ENCODE data around the gene BBX. TPM values are rescaled to one million over a fixed set of nuclear protein-coding genes. Genes with fewer than 3 reads are reported as not detected.

The BBX gene
- total and polyA plus RNA-seq, 12 donors = 4.6 to 49.8 (median 38.0) TPM

DNA sequence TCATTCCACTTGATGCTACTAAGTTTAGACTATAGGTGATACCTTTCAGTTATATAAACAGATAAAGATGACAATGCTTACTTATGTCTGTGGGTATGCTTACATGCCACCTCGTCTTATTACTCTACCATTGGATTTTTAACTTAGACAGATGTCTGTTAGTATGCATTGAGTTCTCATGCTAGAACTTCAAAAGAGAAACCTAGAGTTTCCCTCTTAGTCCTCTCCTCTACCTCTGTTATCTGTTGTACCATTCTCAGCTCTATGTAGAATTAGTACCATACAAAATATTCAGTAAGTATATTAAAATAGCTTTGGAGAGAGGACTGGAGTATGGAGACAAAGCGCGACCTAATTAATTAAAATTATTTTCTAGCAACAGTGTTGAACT is 111.3 kb downstream of the BBX start:
- Histone ChIP-seq H3K4me1 (peaks cover 0 to 42% (median 11%) of the 10 kb centered on the region in 9 donors), H3K4me3 (no peak overlapping the region), H3K27ac (no peak overlapping the region), H3K36me3 (no peaks in the 10 kb centered on the region), H3K9me3 (no peaks in the 10 kb centered on the region), H3K27me3 (no peaks in the 10 kb centered on the region)
- intact Hi-C loops (cut with DNase I) = no loop called here
- 88 to 93% methylated on average over 3 of the region's 3 CpGs for WGBS, 2 donors
- no peak for ATAC-seq
- TF ChIP-seq, protein P1, sequence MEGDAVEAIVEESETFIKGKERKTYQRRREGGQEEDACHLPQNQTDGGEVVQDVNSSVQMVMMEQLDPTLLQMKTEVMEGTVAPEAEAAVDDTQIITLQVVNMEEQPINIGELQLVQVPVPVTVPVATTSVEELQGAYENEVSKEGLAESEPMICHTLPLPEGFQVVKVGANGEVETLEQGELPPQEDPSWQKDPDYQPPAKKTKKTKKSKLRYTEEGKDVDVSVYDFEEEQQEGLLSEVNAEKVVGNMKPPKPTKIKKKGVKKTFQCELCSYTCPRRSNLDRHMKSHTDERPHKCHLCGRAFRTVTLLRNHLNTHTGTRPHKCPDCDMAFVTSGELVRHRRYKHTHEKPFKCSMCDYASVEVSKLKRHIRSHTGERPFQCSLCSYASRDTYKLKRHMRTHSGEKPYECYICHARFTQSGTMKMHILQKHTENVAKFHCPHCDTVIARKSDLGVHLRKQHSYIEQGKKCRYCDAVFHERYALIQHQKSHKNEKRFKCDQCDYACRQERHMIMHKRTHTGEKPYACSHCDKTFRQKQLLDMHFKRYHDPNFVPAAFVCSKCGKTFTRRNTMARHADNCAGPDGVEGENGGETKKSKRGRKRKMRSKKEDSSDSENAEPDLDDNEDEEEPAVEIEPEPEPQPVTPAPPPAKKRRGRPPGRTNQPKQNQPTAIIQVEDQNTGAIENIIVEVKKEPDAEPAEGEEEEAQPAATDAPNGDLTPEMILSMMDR (IDR thresholded peaks at IDR 0.05) = no peak
- DNase-seq = no peak

DNA sequence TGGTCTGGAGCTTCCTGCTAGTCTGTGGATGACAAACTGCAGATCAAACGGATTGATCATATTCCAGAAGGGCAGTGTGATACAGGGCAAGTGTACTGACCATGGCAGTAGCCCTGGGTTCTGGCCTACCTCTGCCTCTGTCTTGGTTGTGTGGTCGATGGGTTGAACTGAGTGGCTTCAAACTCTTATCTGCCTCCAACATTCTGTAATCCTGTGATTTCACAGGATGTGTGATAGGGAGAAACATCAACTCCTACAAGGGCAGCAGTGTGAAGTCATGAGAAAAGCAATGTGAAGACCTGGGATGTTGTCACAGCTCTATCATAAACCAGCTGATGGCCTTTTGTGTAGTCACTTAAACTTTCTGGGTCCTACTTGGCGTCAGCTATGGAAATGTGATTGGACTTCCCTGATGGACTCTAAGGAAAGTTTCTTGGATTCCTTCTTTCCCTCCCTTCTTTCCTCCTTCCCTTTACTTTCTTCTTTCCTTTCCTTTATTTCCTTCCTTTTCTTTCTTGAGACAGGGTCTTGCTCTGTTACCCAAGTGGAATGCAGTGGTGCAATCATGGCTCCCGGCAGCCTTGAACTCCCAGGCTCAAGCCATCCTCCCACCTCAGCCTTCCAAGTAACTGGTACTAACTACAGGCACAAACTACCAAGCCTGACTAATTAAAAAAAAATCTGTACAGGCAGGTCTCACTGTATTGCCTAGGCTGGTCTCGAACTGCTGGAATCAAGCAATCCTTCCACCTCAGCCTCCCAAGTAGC is 114.8 kb downstream of the BBX start:
- H3K4me3 ChIP-seq = no peak overlapping the region
- intact Hi-C loops (cut with DNase I) = no loop called here
- peaks cover 0 to 28% (median 13%) of the 10 kb centered on the region in 9 donors for H3K4me1 ChIP-seq
- H3K36me3 ChIP-seq = no peaks in the 10 kb centered on the region
- ATAC-seq (no peak), DNase-seq (no peak)
- H3K9me3 ChIP-seq = no peaks in the 10 kb centered on the region
- H3K27ac ChIP-seq = no peak overlapping the region
- WGBS, 2 donors = 80 to 84% methylated on average over 5 of the region's 5 CpGs
- TF ChIP-seq, protein P1 (IDR thresholded peaks at IDR 0.05) = no peak
- H3K27me3 ChIP-seq = no peaks in the 10 kb centered on the region

DNA sequence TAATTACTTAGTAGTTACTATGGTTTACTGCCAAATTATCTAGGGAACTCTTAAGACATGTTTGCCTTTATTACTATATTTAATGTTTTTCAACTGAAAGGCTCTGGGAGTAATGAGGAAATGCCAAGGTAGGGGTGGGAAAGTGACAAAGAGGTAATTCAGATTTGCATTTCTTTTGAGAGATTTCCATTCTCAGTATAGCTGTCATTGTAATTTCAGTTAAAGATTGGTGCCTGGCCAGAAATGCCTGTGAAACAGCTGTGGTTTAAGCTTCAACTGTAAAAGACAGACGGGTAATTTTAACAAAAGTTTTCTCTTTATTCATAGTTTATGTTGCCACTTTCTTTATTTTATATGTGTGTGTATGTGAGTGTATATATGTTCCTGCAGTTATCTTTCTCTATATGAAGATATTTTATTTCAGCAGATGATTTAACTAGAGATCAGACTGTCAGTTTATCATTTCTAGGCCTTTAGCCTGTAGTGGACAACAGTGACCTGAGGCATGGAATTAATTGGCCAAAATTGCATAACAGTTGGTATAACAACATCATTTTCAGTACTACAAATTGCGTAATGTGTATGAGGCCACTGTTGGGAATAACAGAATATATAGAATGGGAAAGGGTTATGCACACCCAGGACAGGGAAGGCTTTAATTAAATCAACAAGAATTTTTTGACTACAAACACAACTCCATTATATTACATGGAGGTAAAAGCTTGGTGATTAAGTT is 119.0 kb downstream of the BBX start:
- Histone ChIP-seq H3K4me3 (no peak overlapping the region), H3K36me3 (peaks cover 0 to 12% (median 0%) of the 10 kb centered on the region in 9 donors), H3K27me3 (no peaks in the 10 kb centered on the region), H3K27ac (no peak overlapping the region), H3K4me1 (peaks cover 0 to 14% (median 6%) of the 10 kb centered on the region in 9 donors), H3K9me3 (no peaks in the 10 kb centered on the region)
- 59 to 74% methylated on average over 2 of the region's 2 CpGs for WGBS, 2 donors
- ATAC-seq (no peak), DNase-seq (no peak)
- TF ChIP-seq, protein P1 (IDR thresholded peaks at IDR 0.05) = no peak
- intact Hi-C loops (cut with DNase I) = no loop called here

DNA sequence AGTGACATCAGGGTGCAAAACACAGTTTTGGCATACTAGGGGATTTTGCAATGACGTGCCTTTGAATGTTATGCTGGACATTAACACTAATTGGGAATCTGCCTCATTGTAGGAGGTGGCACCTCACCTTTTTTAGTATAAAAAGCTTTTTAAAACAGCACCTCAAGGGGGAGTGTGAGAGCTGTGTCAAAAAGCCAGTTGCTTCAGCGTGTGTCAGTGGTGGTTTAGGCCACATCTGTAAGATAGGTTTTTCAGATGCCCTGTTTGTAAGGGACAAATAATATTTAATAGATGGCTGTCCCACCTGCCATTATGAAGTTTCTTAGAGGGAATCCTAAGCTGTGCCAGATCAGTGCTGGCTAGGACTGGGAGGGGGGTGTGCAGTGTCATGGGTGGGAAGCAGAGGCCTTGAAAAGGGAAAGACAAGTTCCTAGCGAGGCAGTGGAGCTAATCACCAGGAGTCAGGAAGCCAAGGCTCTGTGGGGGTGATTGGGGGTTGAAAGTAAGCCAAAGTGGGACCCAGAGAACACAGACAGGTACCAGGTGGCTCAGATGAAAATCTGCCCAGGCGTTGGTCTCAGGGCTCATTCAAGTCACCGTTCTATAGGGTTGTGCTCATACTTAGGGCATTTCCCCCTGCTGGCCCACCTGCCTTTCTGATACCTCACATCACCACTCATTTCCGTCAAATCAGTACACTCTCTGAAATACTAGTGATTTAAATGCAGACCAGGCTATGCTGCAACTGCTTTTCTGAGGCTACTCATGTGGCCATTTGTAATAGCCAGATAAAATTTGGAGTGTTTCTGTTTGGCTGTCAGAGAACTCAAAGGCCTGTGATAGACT is 120.5 kb downstream of the BBX start:
- ATAC-seq (peak in 3 of 8 donors; percentile 15 to 34 (median 22)), DNase-seq (no peak)
- Histone ChIP-seq H3K36me3 (peaks cover 0 to 20% (median 0%) of the 10 kb centered on the region in 9 donors), H3K4me3 (no peak overlapping the region), H3K27me3 (no peaks in the 10 kb centered on the region), H3K9me3 (no peaks in the 10 kb centered on the region), H3K4me1 (peaks cover 0 to 14% (median 6%) of the 10 kb centered on the region in 9 donors), H3K27ac (no peak overlapping the region)
- intact Hi-C loops (cut with DNase I) = no loop called here
- WGBS, 2 donors = 82 to 84% methylated on average over 6 of the region's 6 CpGs
- TF ChIP-seq, protein P1 (IDR thresholded peaks at IDR 0.05) = peak in 1 of 9 donors; percentile 13
